Neural cell (in vitro differentiated cells): ENCODE measurements around the gene AFTPH.

Experiments
- CTCF ChIP-seq: fragments of 450-650 bp; IDR thresholded peaks from 2 replicates; pipeline ENCODE4 v1.5.1; 2014; ENCODE audit warnings: antibody characterized with exemption, mild to moderate bottlenecking, moderate library complexity; ENCODE audit not compliant: poor library complexity, severe bottlenecking
- REST ChIP-seq: IDR thresholded peaks from 2 replicates; pipeline ENCODE4 v1.6.1; 2012; ENCODE audit warnings: borderline replicate concordance
- SMC3 ChIP-seq: fragments of 450-650 bp; conservative IDR thresholded peaks from 2 replicates; pipeline ENCODE4 v1.6.1; 2014; ENCODE audit warnings: antibody characterized with exemption, mild to moderate bottlenecking, moderate library complexity; ENCODE audit not compliant: poor library complexity

GRCh38 chr2:64548761-64549160 is 24.6 kb downstream of the AFTPH start:
- TF ChIP-seq CTCF (no peak), SMC3 (no peak), REST (no peak)
